DND-41 (cell line): Measurements from ENCODE around the gene PEMT.

Experiments used
- EZH2 ChIP-seq: IDR thresholded peaks from 3 replicates; pipeline ENCODE4 v1.6.1; 2012; ENCODE audit warnings: borderline replicate concordance, low read depth, mild to moderate bottlenecking, moderate library complexity, low read length, inconsistent platforms; ENCODE audit not compliant: severe bottlenecking
- TF ChIP-seq, protein P1 (sequence below): IDR thresholded peaks from 2 replicates; pipeline ENCODE4 v1.5.1; 2012; ENCODE audit warnings: borderline replicate concordance, low read length, moderate library complexity, mild to moderate bottlenecking; ENCODE audit not compliant: poor library complexity, severe bottlenecking; ENCODE audit errors: extremely low read depth

DNA sequence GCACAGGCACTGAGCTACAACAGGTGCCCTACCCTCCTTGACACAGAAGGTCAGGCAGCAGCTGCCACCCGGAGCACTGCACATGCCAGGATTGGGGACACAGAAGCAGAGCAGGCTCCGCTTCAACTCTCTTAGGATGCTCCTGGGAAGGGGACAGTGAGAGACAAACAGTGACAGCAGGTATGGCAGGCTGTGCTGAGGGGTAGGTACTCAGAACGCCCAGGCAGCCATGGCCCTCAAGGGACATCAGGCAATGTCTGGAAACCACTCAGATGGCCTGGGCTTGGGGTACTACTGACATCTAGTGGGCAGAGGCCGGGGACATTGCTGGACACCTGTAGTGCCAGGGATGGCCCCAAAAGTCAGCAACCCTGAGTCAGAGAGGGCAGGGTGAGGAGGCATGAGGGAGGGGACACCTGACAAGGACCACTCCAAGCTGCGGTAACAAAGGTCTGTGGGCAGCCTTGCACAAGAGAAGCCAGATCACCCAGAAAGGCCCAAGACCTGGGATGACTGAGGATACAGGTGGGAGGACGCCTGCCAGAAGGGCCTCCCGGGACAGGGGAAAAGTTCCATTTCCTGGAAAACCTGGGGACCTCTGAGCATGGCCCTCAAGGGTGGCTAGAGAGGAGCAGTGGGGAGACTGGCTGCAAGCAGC, 21.2 kb downstream of the PEMT start:
- TF ChIP-seq, protein P1, sequence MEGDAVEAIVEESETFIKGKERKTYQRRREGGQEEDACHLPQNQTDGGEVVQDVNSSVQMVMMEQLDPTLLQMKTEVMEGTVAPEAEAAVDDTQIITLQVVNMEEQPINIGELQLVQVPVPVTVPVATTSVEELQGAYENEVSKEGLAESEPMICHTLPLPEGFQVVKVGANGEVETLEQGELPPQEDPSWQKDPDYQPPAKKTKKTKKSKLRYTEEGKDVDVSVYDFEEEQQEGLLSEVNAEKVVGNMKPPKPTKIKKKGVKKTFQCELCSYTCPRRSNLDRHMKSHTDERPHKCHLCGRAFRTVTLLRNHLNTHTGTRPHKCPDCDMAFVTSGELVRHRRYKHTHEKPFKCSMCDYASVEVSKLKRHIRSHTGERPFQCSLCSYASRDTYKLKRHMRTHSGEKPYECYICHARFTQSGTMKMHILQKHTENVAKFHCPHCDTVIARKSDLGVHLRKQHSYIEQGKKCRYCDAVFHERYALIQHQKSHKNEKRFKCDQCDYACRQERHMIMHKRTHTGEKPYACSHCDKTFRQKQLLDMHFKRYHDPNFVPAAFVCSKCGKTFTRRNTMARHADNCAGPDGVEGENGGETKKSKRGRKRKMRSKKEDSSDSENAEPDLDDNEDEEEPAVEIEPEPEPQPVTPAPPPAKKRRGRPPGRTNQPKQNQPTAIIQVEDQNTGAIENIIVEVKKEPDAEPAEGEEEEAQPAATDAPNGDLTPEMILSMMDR, result peak; percentile 42
- no peak for TF ChIP-seq EZH2
